HG03064 (cell line): ENCODE data around the gene HSPA12B.

Source experiments
- ATAC-seq: cut with Tn5 transposase; IDR thresholded peaks from one replicate; pipeline ENCODE4 v1.9.1; 2021; ENCODE audit warnings: low read depth; ENCODE audit not compliant: unreplicated experiment

Gene HSPA12B

DNA sequence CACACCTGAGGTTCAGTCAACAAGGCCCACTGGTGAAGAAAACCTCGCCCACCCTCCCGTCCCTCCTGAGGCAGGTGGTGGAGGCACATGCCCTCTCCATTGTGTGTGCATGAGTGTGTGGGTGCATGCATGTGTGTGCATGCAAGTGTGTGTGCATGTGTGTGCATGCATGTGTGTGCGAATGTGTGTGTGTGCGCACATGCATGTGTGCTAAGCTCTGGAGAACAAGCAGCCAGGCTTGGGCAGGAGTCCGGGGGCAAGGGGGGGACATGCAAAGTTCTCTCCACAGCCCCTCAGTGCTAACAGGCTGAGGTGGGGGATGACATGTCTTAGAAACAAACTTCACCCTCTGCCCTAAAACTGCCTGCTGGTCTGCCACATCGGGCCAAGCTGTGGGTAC lies 3.1 kb upstream of the HSPA12B start:
- ATAC-seq = no peak

- no peak for ATAC-seq
Observed at GRCh38 chr20:3729811-3730540, 2.5 kb upstream of the HSPA12B start.

- ATAC-seq = no peak
Observed at GRCh38 chr20:3730803-3731672, 1.4 kb upstream of the HSPA12B start.

DNA sequence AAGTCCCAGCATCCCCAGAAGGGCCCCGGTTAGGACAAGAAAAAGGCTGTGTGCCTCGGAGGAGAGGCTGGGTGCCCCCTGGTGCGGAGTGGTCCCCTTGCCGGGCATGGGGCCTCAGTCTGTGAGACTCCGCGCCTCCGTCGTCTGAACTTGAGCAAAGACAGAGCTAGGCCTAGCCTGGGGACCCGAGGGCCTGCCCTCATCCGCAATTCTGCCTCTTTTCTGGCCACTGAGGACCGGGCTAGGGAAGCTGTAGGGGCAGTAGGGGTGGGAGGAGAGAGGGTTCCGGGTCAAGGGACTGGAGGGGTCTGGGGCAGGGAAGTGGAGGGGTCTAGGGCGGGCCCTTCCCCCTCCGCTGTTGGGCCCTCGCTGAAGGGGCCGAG lies 550 bp upstream of the HSPA12B start:
- ATAC-seq = no peak

DNA sequence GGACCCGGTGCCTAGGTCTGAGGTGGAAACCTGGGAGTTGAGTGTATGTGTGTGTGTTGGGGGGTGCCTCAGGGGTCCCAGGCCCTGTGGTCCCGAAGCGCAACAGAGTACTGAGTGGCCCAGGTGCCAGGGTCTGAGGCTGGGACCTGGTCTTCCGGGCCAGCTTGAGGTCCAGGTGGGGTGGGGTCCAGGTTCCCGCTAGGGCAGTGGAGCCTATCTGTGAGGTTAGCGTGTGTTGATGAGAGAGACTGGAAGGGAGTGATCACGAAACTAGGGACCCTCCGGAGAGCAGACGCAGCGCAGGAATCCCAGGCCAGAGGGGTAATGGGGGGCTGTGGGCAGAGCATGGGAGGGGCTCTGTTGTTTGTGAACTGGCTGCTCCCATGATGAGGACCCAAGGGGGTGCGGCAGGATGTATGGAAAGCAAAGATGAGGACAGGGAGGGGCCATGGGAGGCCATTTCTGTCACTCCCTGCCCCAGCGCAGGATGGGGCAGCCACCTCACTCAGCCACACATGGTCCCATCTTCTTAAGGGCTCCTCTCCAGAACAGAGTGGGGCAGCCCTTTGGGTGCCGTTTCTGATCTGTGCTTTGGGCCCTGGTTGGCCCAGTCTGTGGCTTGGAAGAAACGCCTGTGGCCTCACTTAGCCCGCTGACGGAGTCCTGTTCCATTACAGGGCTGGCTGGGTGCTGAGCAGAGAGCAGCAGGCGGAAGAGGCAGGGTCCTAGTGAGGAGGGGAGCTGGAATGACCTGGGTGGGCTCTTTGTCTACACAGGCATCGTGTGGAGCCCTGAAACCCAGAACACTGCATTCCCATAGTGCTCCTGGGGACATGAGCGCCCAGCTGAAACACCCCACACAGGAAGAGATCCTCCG lies 872 bp downstream of the HSPA12B start:
- ATAC-seq = no peak

GRCh38 chr20:3734111-3734843 lies 1.8 kb downstream of the HSPA12B start:
- ATAC-seq = no peak

DNA sequence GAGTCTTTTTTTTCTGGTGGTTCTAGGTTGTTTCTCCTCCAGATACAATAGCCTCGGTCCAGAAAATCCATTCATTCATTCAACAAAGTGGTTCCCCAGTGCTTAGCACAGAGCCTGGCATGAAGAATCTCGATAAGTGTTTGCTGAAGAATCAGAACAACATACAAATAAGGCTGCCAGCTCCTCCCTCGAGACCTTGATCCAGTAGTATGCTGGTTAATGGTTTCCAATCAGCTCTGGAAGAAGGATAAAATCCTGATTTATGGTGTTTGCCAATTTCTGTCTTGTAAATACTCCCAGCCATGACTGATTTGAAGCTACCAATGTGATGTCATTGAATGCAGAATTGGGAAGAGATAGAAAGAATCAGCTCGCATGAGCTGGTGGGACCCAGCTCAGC lies 3.3 kb downstream of the HSPA12B start:
- no peak for ATAC-seq

DNA sequence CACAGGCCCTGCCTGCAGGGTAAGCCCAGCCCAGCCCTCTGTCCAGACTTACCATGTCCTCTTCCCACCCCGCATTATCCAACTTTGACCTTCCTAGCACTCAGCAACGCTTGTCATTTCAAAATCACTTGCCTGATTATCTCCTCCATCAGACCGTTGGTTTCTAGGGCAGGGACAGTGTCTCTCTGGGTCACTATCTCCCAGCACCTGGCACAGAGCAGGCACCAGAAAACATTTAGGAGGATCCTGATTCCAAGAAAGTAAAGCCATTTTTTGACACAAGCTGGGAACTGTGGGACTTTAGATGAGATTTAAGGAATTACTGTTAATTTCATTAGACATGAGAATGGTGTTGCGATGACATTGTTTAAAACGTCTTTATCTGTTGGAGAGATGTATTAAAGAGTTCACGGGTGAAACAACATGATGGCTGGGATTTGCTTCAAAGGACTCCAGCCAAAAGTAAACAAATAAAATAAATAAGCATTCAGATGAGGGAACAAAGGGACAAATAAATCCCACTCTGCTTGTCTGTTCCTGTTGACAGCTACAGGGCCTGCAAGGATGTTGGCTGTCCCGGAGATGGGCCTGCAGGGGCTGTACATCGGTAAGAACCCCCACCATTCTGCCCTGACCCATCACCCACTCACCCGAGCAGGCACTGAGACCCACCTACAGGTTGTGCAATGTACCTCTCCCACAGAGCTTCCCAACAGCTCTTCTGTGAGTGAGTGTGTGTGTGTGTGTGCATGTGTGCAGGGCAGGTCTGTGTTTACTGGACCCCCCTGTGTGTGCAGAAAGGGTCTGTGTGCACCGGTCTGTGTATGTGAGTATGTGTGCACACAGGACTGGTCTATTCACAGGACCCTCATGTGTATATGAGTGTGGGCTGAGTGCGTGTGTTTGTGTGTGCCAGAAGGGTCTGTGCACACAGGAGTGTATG lies 5.9 kb downstream of the HSPA12B start:
- ATAC-seq = no peak

DNA sequence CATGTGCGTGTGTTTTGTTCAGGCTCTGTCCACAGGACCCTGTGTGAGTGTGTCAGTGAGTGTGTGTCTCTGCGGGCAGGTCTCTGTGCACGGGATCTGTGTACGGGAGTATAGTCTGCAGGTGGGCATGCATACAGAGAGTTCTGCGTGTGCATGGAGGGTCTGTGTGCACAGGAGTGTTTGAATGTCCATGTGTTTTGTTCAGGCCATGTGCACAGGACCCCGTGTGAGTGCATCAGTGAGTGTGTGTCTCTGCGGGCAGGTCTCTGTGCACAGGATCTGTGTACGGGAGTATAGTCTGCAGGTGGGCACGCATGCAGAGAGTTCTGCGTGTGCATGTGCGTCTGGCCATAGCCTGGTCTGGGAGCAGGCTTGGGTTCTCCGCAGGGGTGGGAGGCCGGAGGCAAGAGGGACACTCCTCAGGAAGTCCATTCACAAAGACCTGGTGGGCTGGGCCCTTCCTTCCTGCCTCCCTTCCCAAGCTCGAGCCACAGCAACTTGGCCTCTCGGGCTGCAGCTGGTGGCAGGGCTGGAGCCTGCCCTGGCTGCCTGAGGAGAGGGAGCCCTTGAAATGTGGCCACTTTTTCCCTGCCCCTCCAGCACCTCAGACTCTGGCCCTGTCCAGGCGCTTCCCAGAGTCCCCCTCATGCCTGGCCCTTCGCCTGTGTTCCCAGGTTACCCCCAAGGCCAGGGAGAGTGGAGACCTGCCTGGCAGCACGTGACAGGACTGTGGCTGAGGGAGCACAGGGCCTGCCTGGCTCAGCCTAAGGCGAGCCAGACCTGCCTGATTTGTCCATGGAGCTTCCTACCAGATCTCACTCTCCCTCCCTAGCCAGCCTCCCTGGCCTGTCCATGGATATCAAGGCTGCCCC lies 6.8 kb downstream of the HSPA12B start:
- ATAC-seq = no peak

DNA sequence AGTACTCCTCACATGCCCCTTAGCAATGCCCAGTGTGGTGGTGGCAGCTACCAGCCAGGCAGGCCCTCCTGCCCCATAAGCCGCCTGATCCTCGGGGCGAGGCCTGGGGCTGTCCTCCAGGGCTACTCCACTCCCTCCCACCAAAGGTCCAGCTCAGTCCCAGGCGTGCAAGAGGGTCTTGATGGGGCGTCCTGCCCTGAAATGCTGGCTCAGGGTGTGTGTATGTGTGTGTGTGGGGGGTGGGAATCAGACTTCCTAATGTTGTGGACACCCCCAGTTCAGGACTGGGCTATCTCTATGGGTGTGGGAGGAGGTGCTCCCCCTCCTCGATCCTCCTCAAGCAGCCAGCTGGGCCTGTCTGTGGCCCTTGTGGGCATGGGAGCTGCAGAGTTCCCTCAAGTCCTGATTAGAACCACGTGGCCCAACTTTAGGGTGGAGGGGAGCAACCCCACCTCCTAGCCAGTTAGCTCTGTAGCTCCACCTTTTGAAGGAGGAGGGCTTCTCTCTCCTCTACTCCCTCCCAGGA lies 7.5 kb downstream of the HSPA12B start:
- no peak for ATAC-seq

GRCh38 chr20:3740615-3741301 lies 8.3 kb downstream of the HSPA12B start:
- no peak for ATAC-seq

- ATAC-seq = no peak
Observed at GRCh38 chr20:3741836-3742458, 9.5 kb downstream of the HSPA12B start.

DNA sequence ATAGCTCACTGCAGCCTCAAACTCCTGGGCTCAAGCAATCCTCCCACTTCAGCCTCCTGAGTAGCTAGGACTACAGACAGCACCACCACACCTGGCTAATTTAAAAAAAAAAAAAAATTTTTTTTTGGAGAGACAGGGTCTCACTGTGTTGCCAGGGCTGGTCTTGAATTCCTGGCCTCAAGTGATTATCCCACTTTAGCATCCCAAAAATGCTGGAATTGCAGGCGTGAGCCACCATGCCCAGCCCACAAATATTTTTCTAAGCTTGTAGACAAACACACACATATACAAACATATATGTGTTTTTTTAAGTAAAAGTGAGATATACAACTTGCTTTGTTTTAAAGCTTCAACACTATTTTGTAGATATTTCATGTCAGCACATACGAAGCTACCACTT lies 10.8 kb downstream of the HSPA12B start:
- no peak for ATAC-seq

- ATAC-seq = no peak
Observed at GRCh38 chr20:3744037-3744436, 11.6 kb downstream of the HSPA12B start.

GRCh38 chr20:3744806-3745685 lies 12.6 kb downstream of the HSPA12B start:
- no peak for ATAC-seq

GRCh38 chr20:3745686-3746173 lies 13.2 kb downstream of the HSPA12B start:
- ATAC-seq = no peak
